ENCODE data around the gene CDH13.

The CDH13 gene

GRCh38 chr16:82767198-82767597 is 140.4 kb downstream of the CDH13 start:
- H3K18ac ChIP-seq (ENCODE audit: low read length): no peak overlapping the region
- no peak overlapping the region for H3K23ac ChIP-seq (ENCODE audit: low read length)
- no peak overlapping the region for H2BK120ac ChIP-seq (ENCODE audit: low read depth, low read length)
- H3K36me3 ChIP-seq (ENCODE audit: control insufficient read depth, insufficient read depth, low read length): no peaks in the 10 kb centered on the region
- H2BK5ac ChIP-seq (ENCODE audit: low read length): no peak overlapping the region
- no peak overlapping the region for H3K56ac ChIP-seq (ENCODE audit: low read length)
- no peak overlapping the region for H3K27ac ChIP-seq (ENCODE audit: low read depth, low read length)
- H3K4ac ChIP-seq (ENCODE audit: low read depth, low read length): no peak overlapping the region
- H2BK15ac ChIP-seq (replicated peaks; ENCODE audit: low read depth): no peak overlapping the region
- no peak overlapping the region for H4K5ac ChIP-seq (ENCODE audit: low read length)
- H3K27me3 ChIP-seq (ENCODE audit: insufficient read depth, low read length, poor library complexity): no peaks in the 10 kb centered on the region
- no peaks in the 10 kb centered on the region for H3K4me1 ChIP-seq (ENCODE audit: control insufficient read depth, low read depth, low read length)
- no peaks in the 10 kb centered on the region for H3K79me2 ChIP-seq (ENCODE audit: control insufficient read depth, insufficient read depth, low read length)
- H3K79me1 ChIP-seq (ENCODE audit: low read length): no peaks in the 10 kb centered on the region
- no peak overlapping the region for H4K8ac ChIP-seq (ENCODE audit: low read depth, low read length)
- H3K9ac ChIP-seq (ENCODE audit: low read length): no peak overlapping the region
- H3K4me2 ChIP-seq (ENCODE audit: low read length): no peak overlapping the region
- WGBS (ENCODE audit: extremely low coverage, insufficient coverage, low lambda C conversion rate): no CpG with 5 or more reads among the region's 3 CpGs
- no peak overlapping the region for H2AK5ac ChIP-seq (ENCODE audit: low read length)
- no peak overlapping the region for H3K4me3 ChIP-seq (ENCODE audit: low read length)
- no peak for DNase-seq

- WGBS (ENCODE audit: extremely low coverage, insufficient coverage, low lambda C conversion rate): no CpG with 5 or more reads among the region's 4 CpGs
- H3K18ac ChIP-seq (ENCODE audit: low read length): no peak overlapping the region
- no peak overlapping the region for H3K23ac ChIP-seq (ENCODE audit: low read length)
- H3K4me2 ChIP-seq (ENCODE audit: low read length): no peak overlapping the region
- no peaks in the 10 kb centered on the region for H3K36me3 ChIP-seq (ENCODE audit: control insufficient read depth, insufficient read depth, low read length)
- no peaks in the 10 kb centered on the region for H3K4me1 ChIP-seq (ENCODE audit: control insufficient read depth, low read depth, low read length)
- H2BK120ac ChIP-seq (ENCODE audit: low read depth, low read length): no peak overlapping the region
- H3K27ac ChIP-seq (ENCODE audit: low read depth, low read length): no peak overlapping the region
- H3K79me2 ChIP-seq (ENCODE audit: control insufficient read depth, insufficient read depth, low read length): no peaks in the 10 kb centered on the region
- H3K79me1 ChIP-seq (ENCODE audit: low read length): no peaks in the 10 kb centered on the region
- DNase-seq: no peak
- no peak overlapping the region for H4K8ac ChIP-seq (ENCODE audit: low read depth, low read length)
- H3K4me3 ChIP-seq (ENCODE audit: low read length): no peak overlapping the region
- H2BK15ac ChIP-seq (replicated peaks; ENCODE audit: low read depth): no peak overlapping the region
- no peak overlapping the region for H4K5ac ChIP-seq (ENCODE audit: low read length)
- H3K27me3 ChIP-seq (ENCODE audit: insufficient read depth, low read length, poor library complexity): no peaks in the 10 kb centered on the region
- no peak overlapping the region for H2AK5ac ChIP-seq (ENCODE audit: low read length)
- no peak overlapping the region for H3K4ac ChIP-seq (ENCODE audit: low read depth, low read length)
- H3K56ac ChIP-seq (ENCODE audit: low read length): no peak overlapping the region
- H2BK5ac ChIP-seq (ENCODE audit: low read length): no peak overlapping the region
- H3K9ac ChIP-seq (ENCODE audit: low read length): no peak overlapping the region
Observed at GRCh38 chr16:82767808-82768207, 141.0 kb downstream of the CDH13 start.

GRCh38 chr16:82769845-82770244 is 143.1 kb downstream of the CDH13 start:
- Histone ChIP-seq H3K4me3 (ENCODE audit: low read length) (no peak overlapping the region), H3K4me1 (ENCODE audit: control insufficient read depth, low read depth, low read length) (no peaks in the 10 kb centered on the region), H2AK5ac (ENCODE audit: low read length) (no peak overlapping the region), H3K4me2 (ENCODE audit: low read length) (no peak overlapping the region), H3K79me1 (ENCODE audit: low read length) (no peaks in the 10 kb centered on the region), H3K18ac (ENCODE audit: low read length) (no peak overlapping the region), H2BK15ac (replicated peaks; ENCODE audit: low read depth) (no peak overlapping the region), H3K23ac (ENCODE audit: low read length) (no peak overlapping the region), H4K8ac (ENCODE audit: low read depth, low read length) (no peak overlapping the region), H2BK120ac (ENCODE audit: low read depth, low read length) (no peak overlapping the region), H2BK5ac (ENCODE audit: low read length) (no peak overlapping the region), H3K79me2 (ENCODE audit: control insufficient read depth, insufficient read depth, low read length) (no peaks in the 10 kb centered on the region), H3K27ac (ENCODE audit: low read depth, low read length) (no peak overlapping the region), H3K9ac (ENCODE audit: low read length) (no peak overlapping the region), H4K5ac (ENCODE audit: low read length) (no peak overlapping the region), H3K36me3 (ENCODE audit: control insufficient read depth, insufficient read depth, low read length) (no peaks in the 10 kb centered on the region), H3K27me3 (ENCODE audit: insufficient read depth, low read length, poor library complexity) (no peaks in the 10 kb centered on the region), H3K4ac (ENCODE audit: low read depth, low read length) (no peak overlapping the region), H3K56ac (ENCODE audit: low read length) (no peak overlapping the region)
- WGBS (ENCODE audit: extremely low coverage, insufficient coverage, low lambda C conversion rate): no CpG with 5 or more reads among the region's 5 CpGs
- DNase-seq: no peak

DNA sequence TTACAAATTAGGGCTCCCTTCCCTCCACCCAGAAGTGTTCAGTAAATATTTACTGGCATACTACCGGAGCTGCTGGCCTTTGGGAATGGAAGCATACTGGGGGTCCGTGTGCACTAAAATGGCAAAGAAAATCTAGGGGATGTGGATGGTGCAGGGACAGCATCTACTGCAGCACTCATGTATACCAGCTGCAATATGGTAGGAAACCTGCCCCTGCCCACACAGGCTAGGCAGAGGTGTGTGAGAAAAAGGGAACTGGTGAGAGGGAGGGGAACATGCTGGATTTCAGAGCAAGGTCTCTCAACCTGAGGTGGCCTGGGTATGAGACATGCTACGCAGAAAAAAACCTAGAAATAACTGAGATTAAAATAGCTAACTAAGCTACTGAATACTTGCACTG is 145.4 kb downstream of the CDH13 start:
- no peak overlapping the region for H3K9ac ChIP-seq (ENCODE audit: low read length)
- no peak overlapping the region for H4K5ac ChIP-seq (ENCODE audit: low read length)
- H3K27me3 ChIP-seq (ENCODE audit: insufficient read depth, low read length, poor library complexity): no peaks in the 10 kb centered on the region
- no peak overlapping the region for H3K4me2 ChIP-seq (ENCODE audit: low read length)
- no peak overlapping the region for H2BK120ac ChIP-seq (ENCODE audit: low read depth, low read length)
- H3K36me3 ChIP-seq (ENCODE audit: control insufficient read depth, insufficient read depth, low read length): no peaks in the 10 kb centered on the region
- H2AK5ac ChIP-seq (ENCODE audit: low read length): no peak overlapping the region
- no peaks in the 10 kb centered on the region for H3K4me1 ChIP-seq (ENCODE audit: control insufficient read depth, low read depth, low read length)
- H3K18ac ChIP-seq (ENCODE audit: low read length): no peak overlapping the region
- no peak overlapping the region for H4K8ac ChIP-seq (ENCODE audit: low read depth, low read length)
- no peak overlapping the region for H2BK15ac ChIP-seq (replicated peaks; ENCODE audit: low read depth)
- no peaks in the 10 kb centered on the region for H3K79me1 ChIP-seq (ENCODE audit: low read length)
- no peak overlapping the region for H3K27ac ChIP-seq (ENCODE audit: low read depth, low read length)
- H3K4me3 ChIP-seq (ENCODE audit: low read length): no peak overlapping the region
- no CpG with 5 or more reads among the region's 3 CpGs for WGBS (ENCODE audit: extremely low coverage, insufficient coverage, low lambda C conversion rate)
- H3K56ac ChIP-seq (ENCODE audit: low read length): no peak overlapping the region
- no peak overlapping the region for H2BK5ac ChIP-seq (ENCODE audit: low read length)
- H3K23ac ChIP-seq (ENCODE audit: low read length): no peak overlapping the region
- H3K79me2 ChIP-seq (ENCODE audit: control insufficient read depth, insufficient read depth, low read length): no peaks in the 10 kb centered on the region
- no peak overlapping the region for H3K4ac ChIP-seq (ENCODE audit: low read depth, low read length)
- no peak for DNase-seq

GRCh38 chr16:82773018-82773417 is 146.2 kb downstream of the CDH13 start:
- no peak overlapping the region for H3K9ac ChIP-seq (ENCODE audit: low read length)
- no peak overlapping the region for H3K56ac ChIP-seq (ENCODE audit: low read length)
- no peak overlapping the region for H3K4me3 ChIP-seq (ENCODE audit: low read length)
- H3K36me3 ChIP-seq (ENCODE audit: control insufficient read depth, insufficient read depth, low read length): no peaks in the 10 kb centered on the region
- no peaks in the 10 kb centered on the region for H3K79me2 ChIP-seq (ENCODE audit: control insufficient read depth, insufficient read depth, low read length)
- H2BK120ac ChIP-seq (ENCODE audit: low read depth, low read length): no peak overlapping the region
- H3K18ac ChIP-seq (ENCODE audit: low read length): no peak overlapping the region
- no peak overlapping the region for H3K4ac ChIP-seq (ENCODE audit: low read depth, low read length)
- H3K4me1 ChIP-seq (ENCODE audit: control insufficient read depth, low read depth, low read length): no peaks in the 10 kb centered on the region
- WGBS (ENCODE audit: extremely low coverage, insufficient coverage, low lambda C conversion rate): no CpG with 5 or more reads among the region's 1 CpG
- H4K8ac ChIP-seq (ENCODE audit: low read depth, low read length): no peak overlapping the region
- no peak overlapping the region for H4K5ac ChIP-seq (ENCODE audit: low read length)
- H2BK5ac ChIP-seq (ENCODE audit: low read length): no peak overlapping the region
- H3K27ac ChIP-seq (ENCODE audit: low read depth, low read length): no peak overlapping the region
- no peak overlapping the region for H3K4me2 ChIP-seq (ENCODE audit: low read length)
- H3K23ac ChIP-seq (ENCODE audit: low read length): no peak overlapping the region
- H3K27me3 ChIP-seq (ENCODE audit: insufficient read depth, low read length, poor library complexity): no peaks in the 10 kb centered on the region
- DNase-seq: no peak
- no peak overlapping the region for H2BK15ac ChIP-seq (replicated peaks; ENCODE audit: low read depth)
- no peaks in the 10 kb centered on the region for H3K79me1 ChIP-seq (ENCODE audit: low read length)
- no peak overlapping the region for H2AK5ac ChIP-seq (ENCODE audit: low read length)

- Histone ChIP-seq H3K79me2 (ENCODE audit: control insufficient read depth, insufficient read depth, low read length) (no peaks in the 10 kb centered on the region), H3K4me2 (ENCODE audit: low read length) (no peak overlapping the region), H4K5ac (ENCODE audit: low read length) (no peak overlapping the region), H3K27me3 (ENCODE audit: insufficient read depth, low read length, poor library complexity) (no peaks in the 10 kb centered on the region), H3K4me3 (ENCODE audit: low read length) (no peak overlapping the region), H4K8ac (ENCODE audit: low read depth, low read length) (no peak overlapping the region), H3K36me3 (ENCODE audit: control insufficient read depth, insufficient read depth, low read length) (no peaks in the 10 kb centered on the region), H3K27ac (ENCODE audit: low read depth, low read length) (no peak overlapping the region), H3K4me1 (ENCODE audit: control insufficient read depth, low read depth, low read length) (no peaks in the 10 kb centered on the region), H3K18ac (ENCODE audit: low read length) (no peak overlapping the region), H2BK120ac (ENCODE audit: low read depth, low read length) (no peak overlapping the region), H3K9ac (ENCODE audit: low read length) (no peak overlapping the region), H2BK15ac (replicated peaks; ENCODE audit: low read depth) (no peak overlapping the region), H2BK5ac (ENCODE audit: low read length) (no peak overlapping the region), H3K4ac (ENCODE audit: low read depth, low read length) (no peak overlapping the region), H2AK5ac (ENCODE audit: low read length) (no peak overlapping the region), H3K79me1 (ENCODE audit: low read length) (no peaks in the 10 kb centered on the region), H3K23ac (ENCODE audit: low read length) (no peak overlapping the region), H3K56ac (ENCODE audit: low read length) (no peak overlapping the region)
- no peak for DNase-seq
- WGBS (ENCODE audit: extremely low coverage, insufficient coverage, low lambda C conversion rate): no CpG with 5 or more reads among the region's 5 CpGs
Observed at GRCh38 chr16:82776470-82777146, 149.8 kb downstream of the CDH13 start.

Data from mesendoderm (in vitro differentiated cells).